ENCODE data around the gene RPUSD1.

RPUSD1 gene

DNA sequence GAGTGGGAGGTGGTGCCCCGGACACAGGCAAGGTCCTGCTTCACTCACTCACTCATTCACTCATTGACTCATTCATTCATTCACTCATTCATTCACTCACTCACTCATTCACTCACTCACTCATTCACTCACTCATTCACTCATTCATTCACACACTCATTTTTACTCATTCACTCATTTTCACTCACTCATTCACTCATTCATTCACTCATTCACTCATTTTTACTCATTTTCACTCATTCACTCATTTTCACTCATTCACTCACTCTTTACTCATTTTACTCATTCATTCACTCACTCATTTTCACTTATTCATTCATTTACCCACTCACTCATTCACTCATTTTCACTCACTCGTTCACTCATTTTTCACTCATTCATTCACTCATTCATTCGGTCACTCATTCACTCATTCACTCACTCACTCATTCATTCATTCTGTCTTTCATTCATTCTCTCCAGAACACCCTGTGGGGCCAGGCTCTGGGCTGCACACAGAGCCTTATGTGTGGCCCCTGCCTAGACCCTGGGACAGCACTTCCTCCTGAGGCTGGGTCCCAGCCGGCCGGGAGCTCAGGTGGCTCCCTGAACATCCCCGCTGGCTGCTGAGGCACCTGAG, 9.2 kb downstream of the RPUSD1 start:
- H3F3A ChIP-seq (ENCODE audit: insufficient read depth) = no peaks in the 10 kb centered on the region
- no peak overlapping the region for H3K9ac ChIP-seq (ENCODE audit: low read length)
- no peaks in the 10 kb centered on the region for H3K27me3 ChIP-seq (ENCODE audit: low read length)
- H3K79me2 ChIP-seq (ENCODE audit: insufficient read depth, low read length) = no peaks in the 10 kb centered on the region
- H3K4me3 ChIP-seq (ENCODE audit: insufficient read depth, low read length, poor library complexity, severe bottlenecking) = no peak overlapping the region
- TF ChIP-seq EZH2phosphoT487 (conservative IDR thresholded peaks at IDR 0.05; ENCODE audit: low read length) = no peak
- TF ChIP-seq, protein P1, sequence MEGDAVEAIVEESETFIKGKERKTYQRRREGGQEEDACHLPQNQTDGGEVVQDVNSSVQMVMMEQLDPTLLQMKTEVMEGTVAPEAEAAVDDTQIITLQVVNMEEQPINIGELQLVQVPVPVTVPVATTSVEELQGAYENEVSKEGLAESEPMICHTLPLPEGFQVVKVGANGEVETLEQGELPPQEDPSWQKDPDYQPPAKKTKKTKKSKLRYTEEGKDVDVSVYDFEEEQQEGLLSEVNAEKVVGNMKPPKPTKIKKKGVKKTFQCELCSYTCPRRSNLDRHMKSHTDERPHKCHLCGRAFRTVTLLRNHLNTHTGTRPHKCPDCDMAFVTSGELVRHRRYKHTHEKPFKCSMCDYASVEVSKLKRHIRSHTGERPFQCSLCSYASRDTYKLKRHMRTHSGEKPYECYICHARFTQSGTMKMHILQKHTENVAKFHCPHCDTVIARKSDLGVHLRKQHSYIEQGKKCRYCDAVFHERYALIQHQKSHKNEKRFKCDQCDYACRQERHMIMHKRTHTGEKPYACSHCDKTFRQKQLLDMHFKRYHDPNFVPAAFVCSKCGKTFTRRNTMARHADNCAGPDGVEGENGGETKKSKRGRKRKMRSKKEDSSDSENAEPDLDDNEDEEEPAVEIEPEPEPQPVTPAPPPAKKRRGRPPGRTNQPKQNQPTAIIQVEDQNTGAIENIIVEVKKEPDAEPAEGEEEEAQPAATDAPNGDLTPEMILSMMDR (IDR thresholded peaks at IDR 0.05; ENCODE audit: insufficient read depth, low read length, poor library complexity, severe bottlenecking) = no peak
- no peaks in the 10 kb centered on the region for H3K36me3 ChIP-seq (ENCODE audit: low read length)
- H3K9me3 ChIP-seq (ENCODE audit: insufficient read depth, low read length) = no peaks in the 10 kb centered on the region
- no peak overlapping the region for H3K27ac ChIP-seq (ENCODE audit: low read depth, low read length)
- no peaks in the 10 kb centered on the region for H3K9me2 ChIP-seq (replicated peaks; ENCODE audit: insufficient read depth, low read length)
- H3K4me2 ChIP-seq (ENCODE audit: low read depth, low read length, poor library complexity, severe bottlenecking) = no peak overlapping the region
- H2AFZ ChIP-seq (ENCODE audit: low read depth, low read length, severe bottlenecking) = no peak overlapping the region
- no peaks in the 10 kb centered on the region for H4K20me1 ChIP-seq (ENCODE audit: low read depth, low read length)

DNA sequence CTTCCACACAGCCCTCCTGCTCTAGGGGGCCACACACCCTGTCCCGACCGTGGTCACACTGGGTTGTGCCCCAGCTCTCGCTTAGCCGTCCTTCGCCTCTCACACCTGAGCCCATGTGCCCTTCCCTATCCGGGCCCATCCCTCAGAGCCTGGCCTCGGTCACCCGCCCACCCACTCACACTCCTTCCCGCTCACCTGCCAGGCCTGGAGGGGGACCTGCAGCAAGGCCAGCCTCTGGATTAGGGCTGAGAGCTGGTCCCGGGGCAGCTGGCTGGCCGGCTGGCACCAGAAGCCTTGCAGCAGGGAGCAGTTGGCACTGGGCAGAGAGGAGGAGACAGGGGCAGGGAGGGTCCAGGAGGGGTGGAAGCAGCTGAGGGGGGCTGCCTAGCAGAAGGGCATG, 9.7 kb downstream of the RPUSD1 start:
- H3K4me2 ChIP-seq (ENCODE audit: low read depth, low read length, poor library complexity, severe bottlenecking) = no peak overlapping the region
- no peaks in the 10 kb centered on the region for H3K79me2 ChIP-seq (ENCODE audit: insufficient read depth, low read length)
- no peaks in the 10 kb centered on the region for H3K9me3 ChIP-seq (ENCODE audit: insufficient read depth, low read length)
- H3K4me3 ChIP-seq (ENCODE audit: insufficient read depth, low read length, poor library complexity, severe bottlenecking) = no peak overlapping the region
- H3K27me3 ChIP-seq (ENCODE audit: low read length) = no peaks in the 10 kb centered on the region
- no peak overlapping the region for H3K9ac ChIP-seq (ENCODE audit: low read length)
- no peaks in the 10 kb centered on the region for H3F3A ChIP-seq (ENCODE audit: insufficient read depth)
- H2AFZ ChIP-seq (ENCODE audit: low read depth, low read length, severe bottlenecking) = no peak overlapping the region
- H3K27ac ChIP-seq (ENCODE audit: low read depth, low read length) = no peak overlapping the region
- no peaks in the 10 kb centered on the region for H4K20me1 ChIP-seq (ENCODE audit: low read depth, low read length)
- H3K36me3 ChIP-seq (ENCODE audit: low read length) = no peaks in the 10 kb centered on the region
- TF ChIP-seq EZH2phosphoT487 (conservative IDR thresholded peaks at IDR 0.05; ENCODE audit: low read length) = no peak
- TF ChIP-seq, protein P1 (IDR thresholded peaks at IDR 0.05; ENCODE audit: insufficient read depth, low read length, poor library complexity, severe bottlenecking) = no peak
- no peaks in the 10 kb centered on the region for H3K9me2 ChIP-seq (replicated peaks; ENCODE audit: insufficient read depth, low read length)

DNA sequence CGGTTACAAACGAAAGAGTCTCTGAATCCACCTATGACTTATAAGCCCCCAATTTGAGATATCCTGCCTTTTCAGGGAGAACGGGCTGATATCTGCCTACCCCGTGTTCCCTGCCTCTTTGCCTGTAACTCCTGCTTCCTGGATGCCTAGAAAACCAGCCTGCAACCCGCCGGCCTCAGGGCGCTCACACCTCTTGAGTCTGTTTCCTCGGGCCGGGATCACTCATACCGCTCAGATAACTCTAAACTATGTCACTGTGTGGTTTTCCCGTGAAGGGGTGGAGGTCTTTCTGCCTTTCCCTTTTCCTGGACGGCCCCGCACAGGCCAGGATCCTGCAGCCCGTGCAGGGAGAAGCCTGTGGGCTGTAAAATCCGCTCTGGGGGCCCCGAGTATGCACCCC, 10.4 kb downstream of the RPUSD1 start:
- no peaks in the 10 kb centered on the region for H3K36me3 ChIP-seq (ENCODE audit: low read length)
- H2AFZ ChIP-seq (ENCODE audit: low read depth, low read length, severe bottlenecking) = no peak overlapping the region
- H3K4me3 ChIP-seq (ENCODE audit: insufficient read depth, low read length, poor library complexity, severe bottlenecking) = no peak overlapping the region
- H3K27ac ChIP-seq (ENCODE audit: low read depth, low read length) = no peak overlapping the region
- H3K9ac ChIP-seq (ENCODE audit: low read length) = no peak overlapping the region
- no peaks in the 10 kb centered on the region for H3K27me3 ChIP-seq (ENCODE audit: low read length)
- no peaks in the 10 kb centered on the region for H4K20me1 ChIP-seq (ENCODE audit: low read depth, low read length)
- H3K9me3 ChIP-seq (ENCODE audit: insufficient read depth, low read length) = no peaks in the 10 kb centered on the region
- TF ChIP-seq, protein P1 (IDR thresholded peaks at IDR 0.05; ENCODE audit: insufficient read depth, low read length, poor library complexity, severe bottlenecking) = no peak
- TF ChIP-seq EZH2phosphoT487 (conservative IDR thresholded peaks at IDR 0.05; ENCODE audit: low read length) = no peak
- no peaks in the 10 kb centered on the region for H3K9me2 ChIP-seq (replicated peaks; ENCODE audit: insufficient read depth, low read length)
- no peaks in the 10 kb centered on the region for H3K79me2 ChIP-seq (ENCODE audit: insufficient read depth, low read length)
- no peak overlapping the region for H3K4me2 ChIP-seq (ENCODE audit: low read depth, low read length, poor library complexity, severe bottlenecking)
- no peaks in the 10 kb centered on the region for H3F3A ChIP-seq (ENCODE audit: insufficient read depth)
